GM12801 (cell line): ENCODE results near the gene TMC5.

Source experiments
- CTCF ChIP-seq: IDR thresholded peaks from one replicate; pipeline ENCODE4 v1.5.1; 2011; ENCODE audit warnings: control low read depth; ENCODE audit not compliant: insufficient read length; ENCODE audit errors: extremely low read depth

Gene TMC5

DNA sequence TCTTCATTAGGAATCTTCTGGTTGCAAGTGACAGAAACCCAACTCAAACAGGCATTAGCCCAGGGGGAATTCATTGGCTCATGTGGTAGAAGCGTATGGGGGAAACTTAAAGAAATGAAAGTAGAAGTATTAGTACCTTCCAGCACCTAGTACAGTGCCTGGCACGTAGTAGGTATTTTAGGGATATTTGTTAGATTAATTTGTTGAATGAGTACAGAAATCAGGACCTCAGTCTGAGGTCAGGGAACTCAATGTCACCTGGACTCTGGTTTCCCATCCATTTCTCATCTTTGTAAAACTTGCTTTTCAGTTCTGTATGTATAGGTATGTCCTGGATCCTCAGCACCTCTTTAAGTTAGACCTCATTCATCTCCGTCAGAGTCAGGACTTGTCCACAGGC is 32.5 kb downstream of the TMC5 start:
- no peak for TF ChIP-seq CTCF

GRCh38 chr16:19458722-19459379 is 41.2 kb downstream of the TMC5 start:
- TF ChIP-seq CTCF: no peak

- TF ChIP-seq CTCF: no peak
These were observed 42.7 kb downstream of the TMC5 start for GRCh38 chr16:19460397-19460796.

- TF ChIP-seq CTCF: no peak
These were observed 46.0 kb downstream of the TMC5 start for GRCh38 chr16:19463468-19464315.

GRCh38 chr16:19468300-19468699 is 50.6 kb downstream of the TMC5 start:
- TF ChIP-seq CTCF: no peak

GRCh38 chr16:19472482-19472881 is 54.8 kb downstream of the TMC5 start:
- TF ChIP-seq CTCF: no peak

DNA sequence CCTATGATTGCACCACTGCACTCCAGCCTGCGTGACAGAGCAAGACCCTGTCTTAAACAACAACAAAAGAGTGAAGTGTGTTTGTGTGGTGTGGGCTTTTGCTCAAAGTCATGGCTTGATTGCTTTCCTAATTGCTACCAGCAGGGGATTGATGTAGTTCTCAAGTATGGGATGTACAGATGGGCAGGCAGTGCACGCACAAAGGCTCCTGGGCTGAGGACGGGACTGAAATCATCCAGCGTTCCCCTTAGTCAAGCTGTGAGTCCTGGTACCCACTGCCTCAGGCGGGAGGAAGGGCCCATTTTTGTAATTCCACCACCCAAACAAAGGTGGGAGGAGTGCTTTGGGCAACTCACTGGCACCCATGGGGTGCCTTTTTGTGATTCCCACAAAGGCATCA is 56.9 kb downstream of the TMC5 start:
- TF ChIP-seq CTCF: no peak
